ENCODE data around the gene RBM27. TPM values are rescaled to one million over a fixed set of nuclear protein-coding genes. Genes with fewer than 3 reads are reported as not detected.
A peak's percentile ranks its signal among the peaks of the same experiment; 100 is the strongest.
"Not testable (repeated sequence)": the region's sequence is repeated elsewhere in the genome, so short reads cannot be mapped to it uniquely, and the experiment has no call there.

RBM27 gene
- total RNA-seq, 1 donor from 2014 or later, result 17.0 TPM

GRCh38 chr5:146213210-146213826 is 9.9 kb downstream of the RBM27 start:
- ATAC-seq, result peak in 1 of 2 donors; percentile 60

GRCh38 chr5:146214881-146215280 is 11.5 kb downstream of the RBM27 start:
- H3K4me1 ChIP-seq, result peaks cover 16% of the 10 kb centered on the region
- peaks cover 11% of the 10 kb centered on the region for H3K36me3 ChIP-seq
- H3K27me3 ChIP-seq (ENCODE audit: low read depth); intact Hi-C loops (cut with DNase I); DNase-seq; ATAC-seq; H3K27ac ChIP-seq; H3K9me3 ChIP-seq; H3K4me3 ChIP-seq: not testable (repeated sequence)

More at GRCh38 chr5:146213210-146213826, 9.9 kb downstream of the RBM27 start:
- no peaks in the 10 kb centered on the region for H3K9me3 ChIP-seq
- intact Hi-C loops (cut with DNase I), result no loop called here
- no peak for TF ChIP-seq CTCF (IDR thresholded peaks at IDR 0.05)
- no peak overlapping the region for H3K4me3 ChIP-seq
- no peaks in the 10 kb centered on the region for H3K36me3 ChIP-seq
- no peak for DNase-seq
- no peak overlapping the region for H3K27ac ChIP-seq
- peaks cover 28% of the 10 kb centered on the region for H3K4me1 ChIP-seq
- H3K27me3 ChIP-seq (ENCODE audit: low read depth), result no peaks in the 10 kb centered on the region

- ATAC-seq (no peak), DNase-seq (no peak)
- H3K4me1 ChIP-seq, result peaks cover 11% of the 10 kb centered on the region
- no peaks in the 10 kb centered on the region for H3K27me3 ChIP-seq (ENCODE audit: low read depth)
- H3K9me3 ChIP-seq, result no peaks in the 10 kb centered on the region
- TF ChIP-seq CTCF (IDR thresholded peaks at IDR 0.05), result no peak
- intact Hi-C loops (cut with DNase I), result no loop called here
- no peak overlapping the region for H3K4me3 ChIP-seq
- no peak overlapping the region for H3K27ac ChIP-seq
- peaks cover 36% of the 10 kb centered on the region for H3K36me3 ChIP-seq
Measured at GRCh38 chr5:146218168-146218567, 14.8 kb downstream of the RBM27 start.

DNA sequence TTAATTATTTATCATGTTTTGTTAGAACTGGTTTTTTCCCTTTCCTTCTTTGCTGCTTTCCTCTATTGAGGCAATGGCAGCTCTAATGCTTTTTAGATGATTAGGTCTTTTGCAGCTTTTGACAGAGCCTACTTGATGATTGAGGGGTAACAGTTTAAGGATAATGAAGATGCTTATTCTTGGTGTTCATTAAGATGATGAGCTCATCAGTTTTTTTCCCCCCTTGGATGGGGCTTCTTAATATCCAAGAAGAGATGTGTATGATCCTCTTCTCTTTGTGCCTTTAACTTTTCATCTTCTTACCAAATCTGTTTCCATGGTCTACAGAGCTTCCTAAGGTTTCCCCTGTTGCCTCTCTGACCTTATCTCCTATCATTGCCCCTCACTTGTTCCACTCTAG is 15.8 kb downstream of the RBM27 start:
- ATAC-seq, result no peak
- no peaks in the 10 kb centered on the region for H3K9me3 ChIP-seq
- peaks cover 47% of the 10 kb centered on the region for H3K36me3 ChIP-seq
- H3K4me1 ChIP-seq, result peaks cover 3% of the 10 kb centered on the region
- H3K27me3 ChIP-seq (ENCODE audit: low read depth), result no peaks in the 10 kb centered on the region
- intact Hi-C loops (cut with DNase I), result no loop called here
- no peak for TF ChIP-seq CTCF (IDR thresholded peaks at IDR 0.05)
- H3K4me3 ChIP-seq, result no peak overlapping the region
- no peak overlapping the region for H3K27ac ChIP-seq
- DNase-seq, result no peak

DNA sequence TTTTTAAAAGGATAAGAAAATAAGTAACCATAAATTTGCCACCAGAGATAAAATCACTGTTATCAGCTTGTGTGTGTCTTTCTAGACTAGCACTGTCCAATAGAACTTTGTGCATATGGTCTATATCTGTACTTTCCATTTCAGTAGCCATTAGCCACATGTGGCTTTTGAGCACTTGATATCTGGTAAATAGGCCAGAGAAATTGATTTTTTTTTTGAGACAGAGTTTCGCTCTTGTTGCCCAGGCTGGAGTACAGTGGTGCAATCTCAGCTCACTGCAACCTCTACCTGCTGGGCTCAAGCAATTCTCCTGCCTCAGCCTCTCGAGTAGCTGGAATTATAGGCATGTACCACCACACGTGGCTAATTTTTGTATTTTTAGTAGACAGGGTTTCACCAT is 17.8 kb downstream of the RBM27 start:
- no peaks in the 10 kb centered on the region for H3K4me1 ChIP-seq
- no peaks in the 10 kb centered on the region for H3K9me3 ChIP-seq
- intact Hi-C loops (cut with DNase I), result no loop called here
- H3K4me3 ChIP-seq, result no peak overlapping the region
- TF ChIP-seq CTCF (IDR thresholded peaks at IDR 0.05), result no peak
- no peaks in the 10 kb centered on the region for H3K27me3 ChIP-seq (ENCODE audit: low read depth)
- DNase-seq, result no peak
- no peak overlapping the region for H3K27ac ChIP-seq
- no peak for ATAC-seq
- H3K36me3 ChIP-seq, result peaks cover 61% of the 10 kb centered on the region

GRCh38 chr5:146222005-146222404 is 18.6 kb downstream of the RBM27 start:
- TF ChIP-seq CTCF (IDR thresholded peaks at IDR 0.05), result no peak
- Histone ChIP-seq H3K27ac (no peak overlapping the region), H3K4me3 (no peak overlapping the region), H3K4me1 (no peaks in the 10 kb centered on the region), H3K27me3 (ENCODE audit: low read depth) (no peaks in the 10 kb centered on the region), H3K9me3 (no peaks in the 10 kb centered on the region), H3K36me3 (peaks cover 68% of the 10 kb centered on the region)
- intact Hi-C loops (cut with DNase I), result no loop called here
- ATAC-seq (no peak), DNase-seq (no peak)

Measured in lower lobe of right lung (tissue), 2 donors.